Activated gamma-delta T cell (primary cell): ENCODE results near the gene SPDEF.

Source experiments
- DNase-seq: peaks from one replicate; lab custom pipeline; 2025; lab: John Stamatoyannopoulos, UW

The SPDEF gene

GRCh38 chr6:34583861-34584604 is 27.9 kb upstream of the SPDEF start:
- no peak for DNase-seq

- DNase-seq, result no peak
Observed at GRCh38 chr6:34583461-34583860, 27.3 kb upstream of the SPDEF start.

- DNase-seq, result no peak
Observed at GRCh38 chr6:34581561-34581920, 25.4 kb upstream of the SPDEF start.

- no peak for DNase-seq
Observed at GRCh38 chr6:34580707-34581560, 24.8 kb upstream of the SPDEF start.

GRCh38 chr6:34578445-34579262 is 22.5 kb upstream of the SPDEF start:
- no peak for DNase-seq

- no peak for DNase-seq
Observed at GRCh38 chr6:34576286-34576955, 20.3 kb upstream of the SPDEF start.

GRCh38 chr6:34575326-34575725 is 19.2 kb upstream of the SPDEF start:
- no peak for DNase-seq

GRCh38 chr6:34574647-34575293 is 18.6 kb upstream of the SPDEF start:
- no peak for DNase-seq

GRCh38 chr6:34573567-34574183 is 17.5 kb upstream of the SPDEF start:
- no peak for DNase-seq

GRCh38 chr6:34572585-34572984 is 16.5 kb upstream of the SPDEF start:
- no peak for DNase-seq

GRCh38 chr6:34572021-34572420 is 15.9 kb upstream of the SPDEF start:
- DNase-seq, result no peak

- no peak for DNase-seq
Observed at GRCh38 chr6:34571388-34571787, 15.3 kb upstream of the SPDEF start.

- no peak for DNase-seq
Observed at GRCh38 chr6:34570066-34570833, 14.1 kb upstream of the SPDEF start.

- no peak for DNase-seq
Observed at GRCh38 chr6:34569361-34569973, 13.3 kb upstream of the SPDEF start.

- no peak for DNase-seq
Observed at GRCh38 chr6:34568341-34569201, 12.4 kb upstream of the SPDEF start.

- DNase-seq, result no peak
Observed at GRCh38 chr6:34566830-34567546, 10.9 kb upstream of the SPDEF start.

- no peak for DNase-seq
Observed at GRCh38 chr6:34565722-34566137, 9.6 kb upstream of the SPDEF start.

- no peak for DNase-seq
Observed at GRCh38 chr6:34564181-34564580, 8.1 kb upstream of the SPDEF start.
